Measurements from ENCODE around the gene NXPH4.

Gene NXPH4

GRCh38 chr12:57183939-57184725 is 32.5 kb upstream of the NXPH4 start:
- no peak for DNase-seq (ENCODE audit: low spot score)

GRCh38 chr12:57185403-57185802 is 31.2 kb upstream of the NXPH4 start:
- no peak for DNase-seq (ENCODE audit: low spot score)

- DNase-seq (ENCODE audit: low spot score) = no peak
Measured at GRCh38 chr12:57185906-57186508, 30.6 kb upstream of the NXPH4 start.

GRCh38 chr12:57187222-57188089 is 29.1 kb upstream of the NXPH4 start:
- no peak for DNase-seq (ENCODE audit: low spot score)

- DNase-seq (ENCODE audit: low spot score) = no peak
Measured at GRCh38 chr12:57188090-57188425, 28.5 kb upstream of the NXPH4 start.

- no peak for DNase-seq (ENCODE audit: low spot score)
Measured at GRCh38 chr12:57190037-57190436, 26.6 kb upstream of the NXPH4 start.

- DNase-seq (ENCODE audit: low spot score) = no peak
Measured at GRCh38 chr12:57190821-57191220, 25.8 kb upstream of the NXPH4 start.

GRCh38 chr12:57191410-57191809 is 25.2 kb upstream of the NXPH4 start:
- DNase-seq (ENCODE audit: low spot score) = no peak

GRCh38 chr12:57192920-57193319 is 23.7 kb upstream of the NXPH4 start:
- DNase-seq (ENCODE audit: low spot score) = no peak

- DNase-seq (ENCODE audit: low spot score) = no peak
Measured at GRCh38 chr12:57193706-57194245, 22.8 kb upstream of the NXPH4 start.

GRCh38 chr12:57194253-57194652 is 22.3 kb upstream of the NXPH4 start:
- no peak for DNase-seq (ENCODE audit: low spot score)

GRCh38 chr12:57195186-57195585 is 21.4 kb upstream of the NXPH4 start:
- no peak for DNase-seq (ENCODE audit: low spot score)

- no peak for DNase-seq (ENCODE audit: low spot score)
Measured at GRCh38 chr12:57195611-57196371, 20.8 kb upstream of the NXPH4 start.

- no peak for DNase-seq (ENCODE audit: low spot score)
Measured at GRCh38 chr12:57196439-57196838, 20.2 kb upstream of the NXPH4 start.

- DNase-seq (ENCODE audit: low spot score) = no peak
Measured at GRCh38 chr12:57196956-57197355, 19.6 kb upstream of the NXPH4 start.

- DNase-seq (ENCODE audit: low spot score) = no peak
Measured at GRCh38 chr12:57198329-57198728, 18.3 kb upstream of the NXPH4 start.

GRCh38 chr12:57199191-57199590 is 17.4 kb upstream of the NXPH4 start:
- no peak for DNase-seq (ENCODE audit: low spot score)

GRCh38 chr12:57200497-57200896 is 16.1 kb upstream of the NXPH4 start:
- DNase-seq (ENCODE audit: low spot score) = no peak

GRCh38 chr12:57201219-57201618 is 15.4 kb upstream of the NXPH4 start:
- no peak for DNase-seq (ENCODE audit: low spot score)

- no peak for DNase-seq (ENCODE audit: low spot score)
Measured at GRCh38 chr12:57201631-57202030, 15.0 kb upstream of the NXPH4 start.

- DNase-seq (ENCODE audit: low spot score) = no peak
Measured at GRCh38 chr12:57202321-57202720, 14.3 kb upstream of the NXPH4 start.

- DNase-seq (ENCODE audit: low spot score) = no peak
Measured at GRCh38 chr12:57203201-57203600, 13.4 kb upstream of the NXPH4 start.
